IMR-90 (cell line): Measurements from ENCODE around the gene ADGRG6. TPM values are rescaled to one million over a fixed set of nuclear protein-coding genes. Genes with fewer than 3 reads are reported as not detected.

Experiments used
- ATAC-seq: fragments of 200-7000 bp; cut with Tn5 transposase; 2 replicates; pipeline ENCODE4 v1.9.1; 2020; ENCODE audit warnings: low read depth, mild to moderate bottlenecking, moderate library complexity
- BruUV-seq: library from RNA; stranded (reverse); fragments of 400-500 nt; replicated peaks from 2 replicates; lab custom pipeline; 2021; lab: Mats Ljungman, UMichigan
- CTCF ChIA-PET: fragments of 300-600 bp; formaldehyde crosslinking; extraction: SDS; loops from one replicate; lab custom pipeline; 2021; ENCODE audit warnings: antibody characterized with exemption; lab: Yijun Ruan, JAX
- POLR2A ChIA-PET: fragments of 300-600 bp; sonication (Branson Sonifier 250); formaldehyde crosslinking; loops from one replicate; lab custom pipeline; 2022; ENCODE audit warnings: antibody characterized with exemption; ENCODE audit not compliant: unreplicated experiment; lab: Charles Lee
- DNase-seq: peaks from one replicate; pipeline ENCODE4 v3.0.0; 2013
- H2AFZ ChIP-seq: replicated peaks from 2 replicates; pipeline ENCODE3; 2013; ENCODE audit warnings: low read length, mild to moderate bottlenecking; ENCODE audit not compliant: poor library complexity
- H2AK5ac ChIP-seq: 2 replicates; pipeline ENCODE4 v1.6.1; 2013; ENCODE audit warnings: low read depth, low read length, inconsistent platforms
- H2AK9ac ChIP-seq: replicated peaks from 2 replicates; pipeline ENCODE3; 2013; ENCODE audit warnings: mild to moderate bottlenecking, low read depth, low read length, moderate library complexity; ENCODE audit not compliant: poor library complexity
- H2BK120ac ChIP-seq: 2 replicates; pipeline ENCODE4 v1.6.1; 2013; ENCODE audit warnings: low read depth, low read length, inconsistent platforms
- H2BK15ac ChIP-seq: 3 replicates; pipeline ENCODE4 v1.6.1; 2013; ENCODE audit warnings: low read depth, low read length, inconsistent platforms
- H2BK20ac ChIP-seq: 2 replicates; pipeline ENCODE4 v1.6.1; 2013; ENCODE audit warnings: low read depth, mild to moderate bottlenecking, inconsistent platforms, low read length, moderate library complexity
- H2BK5ac ChIP-seq: 2 replicates; pipeline ENCODE4 v1.6.1; 2013; ENCODE audit warnings: mild to moderate bottlenecking, low read depth, low read length, inconsistent platforms; ENCODE audit not compliant: poor library complexity, severe bottlenecking
- H3K14ac ChIP-seq: replicated peaks from 2 replicates; pipeline ENCODE4 v1.6.1; 2013; ENCODE audit warnings: low read depth, low read length, inconsistent platforms
- H3K18ac ChIP-seq: 2 replicates; pipeline ENCODE4 v1.6.1; 2013; ENCODE audit warnings: low read depth, low read length, control low read depth
- H3K23ac ChIP-seq: 2 replicates; pipeline ENCODE4 v1.6.1; 2013; ENCODE audit warnings: low read depth, low read length, inconsistent platforms
- H3K27ac ChIP-seq: 2 replicates; pipeline ENCODE4 v1.5.1; 2013; ENCODE audit warnings: mild to moderate bottlenecking, control low read depth, low read length; ENCODE audit not compliant: insufficient read depth
- H3K27me3 ChIP-seq: 2 replicates; pipeline ENCODE4 v1.6.1; 2013; ENCODE audit warnings: low read length; ENCODE audit not compliant: control insufficient read depth, insufficient read depth
- H3K36me3 ChIP-seq: 2 replicates; pipeline ENCODE4 v1.6.1; 2013; ENCODE audit warnings: low read length, mixed read lengths; ENCODE audit not compliant: control insufficient read depth, insufficient read depth
- H3K4ac ChIP-seq: 2 replicates; pipeline ENCODE4 v1.6.1; 2013; ENCODE audit warnings: low read depth, low read length, inconsistent platforms
- H3K4me1 ChIP-seq: 2 replicates; pipeline ENCODE4 v1.6.1; 2013; ENCODE audit warnings: low read length, mixed read lengths; ENCODE audit not compliant: control insufficient read depth, insufficient read depth
- H3K4me2 ChIP-seq: 2 replicates; pipeline ENCODE4 v1.6.1; 2013; ENCODE audit warnings: low read depth, mild to moderate bottlenecking, control low read depth, low read length, moderate library complexity
- H3K4me3 ChIP-seq: 2 replicates; pipeline ENCODE4 v1.5.1; 2013; ENCODE audit warnings: low read depth, mild to moderate bottlenecking, control low read depth, low read length, moderate library complexity; ENCODE audit not compliant: insufficient read depth
- H3K56ac ChIP-seq: 2 replicates; pipeline ENCODE4 v1.6.1; 2013; ENCODE audit warnings: low read length, inconsistent platforms; ENCODE audit not compliant: insufficient read depth; ENCODE audit errors: extremely low read depth
- H3K79me1 ChIP-seq, 2 experiments: 2 replicates each; pipeline ENCODE4 v1.6.1; 2013; ENCODE audit warnings: low read length in 2 of 2, inconsistent platforms in 1 of 2, low read depth in 1 of 2
- H3K9ac ChIP-seq: 2 replicates; pipeline ENCODE4 v1.6.1; 2013; ENCODE audit warnings: low read depth, low read length, control low read depth
- H3K9me1 ChIP-seq: 2 replicates; pipeline ENCODE4 v1.6.1; 2013; ENCODE audit warnings: low read length, inconsistent platforms; ENCODE audit not compliant: insufficient read depth
- H3K9me3 ChIP-seq: 2 replicates; pipeline ENCODE4 v1.6.1; 2013; ENCODE audit warnings: low read length; ENCODE audit not compliant: control insufficient read depth, insufficient read depth
- H4K20me1 ChIP-seq: 2 replicates; pipeline ENCODE4 v1.6.1; 2013; ENCODE audit warnings: low read length, inconsistent platforms; ENCODE audit not compliant: insufficient read depth
- H4K5ac ChIP-seq: 2 replicates; pipeline ENCODE4 v1.6.1; 2013; ENCODE audit warnings: mild to moderate bottlenecking, low read depth, low read length, control low read depth
- H4K8ac ChIP-seq, 2 experiments: 2 replicates each; pipeline ENCODE4 v1.6.1; 2013; ENCODE audit warnings: low read depth in 2 of 2, low read length in 2 of 2, control low read depth in 1 of 2, inconsistent platforms in 1 of 2
- H4K91ac ChIP-seq: 2 replicates; pipeline ENCODE4 v1.6.1; 2013; ENCODE audit warnings: low read depth, low read length, inconsistent platforms; ENCODE audit not compliant: insufficient read depth
- BHLHE40 ChIP-seq: fragments of 150-350 bp; IDR thresholded peaks from 2 replicates; pipeline ENCODE4 v1.6.1; 2016; ENCODE audit warnings: mild to moderate bottlenecking, low read depth, low read length
- CEBPB ChIP-seq: IDR thresholded peaks from 2 replicates; pipeline ENCODE4 v1.6.1; 2012; ENCODE audit warnings: low read depth, low read length, improper control_type of control experiment
- CHD1 ChIP-seq: IDR thresholded peaks from 2 replicates; pipeline ENCODE4 v1.6.1; 2012; ENCODE audit warnings: low read depth, low read length, improper control_type of control experiment
- FOS ChIP-seq: fragments of 150-350 bp; IDR thresholded peaks from 2 replicates; pipeline ENCODE4 v1.6.1; 2016; ENCODE audit warnings: low read depth, low read length
- MAFK ChIP-seq: IDR thresholded peaks from 2 replicates; pipeline ENCODE4 v1.6.1; 2012; ENCODE audit warnings: low read depth, low read length, improper control_type of control experiment
- MAZ ChIP-seq: IDR thresholded peaks from 2 replicates; pipeline ENCODE4 v1.6.1; 2012; ENCODE audit warnings: low read depth, mild to moderate bottlenecking, low read length, improper control_type of control experiment, moderate library complexity, borderline replicate concordance
- MXI1 ChIP-seq: IDR thresholded peaks from 2 replicates; pipeline ENCODE4 v1.6.1; 2012; ENCODE audit warnings: low read depth, mild to moderate bottlenecking, low read length, moderate library complexity, borderline replicate concordance
- NFE2L2 ChIP-seq: fragments of 150-350 bp; IDR thresholded peaks from 2 replicates; pipeline ENCODE4 v1.6.1; 2016; ENCODE audit warnings: low read depth, mild to moderate bottlenecking, low read length
- POLR2A ChIP-seq: IDR thresholded peaks from 2 replicates; pipeline ENCODE4 v1.6.1; 2012; ENCODE audit warnings: mild to moderate bottlenecking, low read depth, low read length
- RAD21 ChIP-seq: IDR thresholded peaks from 2 replicates; pipeline ENCODE4 v1.6.1; 2012; ENCODE audit warnings: low read length, improper control_type of control experiment
- RCOR1 ChIP-seq: IDR thresholded peaks from 2 replicates; pipeline ENCODE4 v1.6.1; 2012; ENCODE audit warnings: mild to moderate bottlenecking, low read length, improper control_type of control experiment; ENCODE audit not compliant: insufficient replicate concordance
- RFX5 ChIP-seq: IDR thresholded peaks from 2 replicates; pipeline ENCODE4 v1.8.0; 2012; ENCODE audit warnings: low read depth, mild to moderate bottlenecking, low read length, moderate library complexity
- SMC3 ChIP-seq: fragments of 150-350 bp; IDR thresholded peaks from 2 replicates; pipeline ENCODE4 v1.6.1; 2016; ENCODE audit warnings: low read depth, mild to moderate bottlenecking, antibody characterized with exemption, low read length, moderate library complexity
- WGBS, 2 experiments: methylation state at CpG; one replicate each; pipeline versions ENCODE4 v1.1.5 to v1.1.7; 2013; ENCODE audit warnings: missing lambda C conversion rate in 2 of 2; ENCODE audit not compliant: insufficient read length in 1 of 2; ENCODE audit errors: extremely low coverage in 2 of 2; 5-methylcytosine and 5-hydroxymethylcytosine counted together
- dilution Hi-C: fragments of 300-500 bp; cut with HindIII; formaldehyde crosslinking; loops from one replicate; pipeline ENCODE4 v1.14.3; 2018; ENCODE audit warnings: low sequenced_read_pairs; ENCODE audit not compliant: unreplicated experiment
- in situ Hi-C: fragments of 300-500 bp; cut with MboI; formaldehyde crosslinking; loops from 3 replicates; pipeline ENCODE4 v1.14.3; 2019; ENCODE audit warnings: low sequenced_read_pairs, inconsistent platforms, mixed read lengths
- intact Hi-C: fragments of 100-400 bp; cut with micrococcal nuclease; formaldehyde crosslinking; loops from 2 replicates; pipeline ENCODE4 v1.10.0; 2022
- polyA plus RNA-seq, 3 experiments: library from polyadenylated mRNA; depleted of rRNA; stranded (reverse); fragments of >200 nt; gene quantifications; 2 replicates each; pipeline ENCODE4 v1.2.3, GENCODE V29; 2012; ENCODE audit warnings: low replicate concordance in 1 of 3
- total RNA-seq: library from RNA; depleted of rRNA; stranded (reverse); fragments of >200 nt; gene quantifications from 2 replicates; pipeline ENCODE4 v1.2.3, GENCODE V29; 2012
- TF ChIP-seq, protein P1 (sequence below): fragments of 150-350 bp; IDR thresholded peaks from 2 replicates; pipeline ENCODE4 v1.6.1; 2016; ENCODE audit warnings: low read depth, mild to moderate bottlenecking, low read length, moderate library complexity, borderline replicate concordance
- TF ChIP-seq, protein P2 (sequence below): conservative IDR thresholded peaks from 2 replicates; pipeline ENCODE4 v1.5.1; 2012; ENCODE audit warnings: mild to moderate bottlenecking, low read depth, low read length, improper control_type of control experiment
- TF ChIP-seq, protein P3 (sequence below): fragments of 150-350 bp; IDR thresholded peaks from 2 replicates; pipeline ENCODE4 v1.6.1; 2017; ENCODE audit warnings: mild to moderate bottlenecking, antibody characterized with exemption, low read length, low read depth

Gene ADGRG6
- total and polyA plus RNA-seq, 2 of the 4 experiments (the other 2 are of a cell fraction): 10.0 to 20.3 TPM

DNA sequence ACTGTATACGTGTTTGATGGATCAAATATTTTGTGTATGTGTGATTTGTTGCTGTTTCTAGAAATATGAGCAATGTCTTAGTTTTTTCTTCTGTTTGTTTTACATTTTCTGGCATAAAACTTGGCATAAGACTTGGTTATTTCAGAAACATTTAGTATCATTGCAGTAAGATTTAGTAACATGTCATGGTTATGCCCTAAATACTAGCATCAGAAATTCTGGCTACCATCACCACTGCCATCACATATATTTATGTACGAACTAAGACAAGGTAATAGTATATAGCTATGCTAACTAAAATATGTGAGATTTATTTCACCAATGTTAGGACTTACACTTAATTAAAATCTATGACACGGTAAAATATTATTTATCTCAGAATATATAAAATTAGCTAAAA, 10.3 kb upstream of the ADGRG6 start:
- no TSS peak for BruUV-seq
- Histone ChIP-seq H2BK20ac (no peak overlapping the region), H2BK120ac (no peak overlapping the region), H3K14ac (no peak overlapping the region), H2BK15ac (no peak overlapping the region), H3K79me1 (no peaks in the 10 kb centered on the region), H4K5ac (no peak overlapping the region), H3K9me3 (no peaks in the 10 kb centered on the region), H3K27me3 (no peaks in the 10 kb centered on the region), H4K20me1 (no peaks in the 10 kb centered on the region), H2AK9ac (no peak overlapping the region), H4K91ac (no peak overlapping the region), H2AFZ (no peak overlapping the region), H3K4me1 (no peaks in the 10 kb centered on the region), H3K9ac (no peak overlapping the region), H3K4me2 (no peak overlapping the region), H3K36me3 (no peaks in the 10 kb centered on the region), H3K23ac (no peak overlapping the region), H3K4ac (no peak overlapping the region), H3K4me3 (no peak overlapping the region), H3K9me1 (no peaks in the 10 kb centered on the region), H4K8ac (no peak overlapping the region), H2BK5ac (no peak overlapping the region), H3K18ac (no peak overlapping the region), H3K56ac (no peak overlapping the region), H2AK5ac (no peak overlapping the region), H3K27ac (no peak overlapping the region)
- no CpG with 5 or more reads among the region's 3 CpGs for WGBS, 2 experiments
- POLR2A ChIA-PET: no interaction called here
- in situ Hi-C loops: no loop called here
- DNase-seq (no peak), ATAC-seq (no peak)
- dilution Hi-C loops: no loop called here
- CTCF ChIA-PET: no interaction called here
- intact Hi-C loops: no loop called here
- TF ChIP-seq MXI1 (no peak), MAFK (no peak), FOS (no peak), MAZ (no peak), SMC3 (no peak), BHLHE40 (no peak), NFE2L2 (no peak), CHD1 (no peak), RAD21 (no peak), POLR2A (no peak), CEBPB (no peak), RFX5 (no peak), RCOR1 (no peak)
- TF ChIP-seq, protein P1, sequence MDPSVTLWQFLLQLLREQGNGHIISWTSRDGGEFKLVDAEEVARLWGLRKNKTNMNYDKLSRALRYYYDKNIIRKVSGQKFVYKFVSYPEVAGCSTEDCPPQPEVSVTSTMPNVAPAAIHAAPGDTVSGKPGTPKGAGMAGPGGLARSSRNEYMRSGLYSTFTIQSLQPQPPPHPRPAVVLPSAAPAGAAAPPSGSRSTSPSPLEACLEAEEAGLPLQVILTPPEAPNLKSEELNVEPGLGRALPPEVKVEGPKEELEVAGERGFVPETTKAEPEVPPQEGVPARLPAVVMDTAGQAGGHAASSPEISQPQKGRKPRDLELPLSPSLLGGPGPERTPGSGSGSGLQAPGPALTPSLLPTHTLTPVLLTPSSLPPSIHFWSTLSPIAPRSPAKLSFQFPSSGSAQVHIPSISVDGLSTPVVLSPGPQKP: no peak
- TF ChIP-seq, protein P2, sequence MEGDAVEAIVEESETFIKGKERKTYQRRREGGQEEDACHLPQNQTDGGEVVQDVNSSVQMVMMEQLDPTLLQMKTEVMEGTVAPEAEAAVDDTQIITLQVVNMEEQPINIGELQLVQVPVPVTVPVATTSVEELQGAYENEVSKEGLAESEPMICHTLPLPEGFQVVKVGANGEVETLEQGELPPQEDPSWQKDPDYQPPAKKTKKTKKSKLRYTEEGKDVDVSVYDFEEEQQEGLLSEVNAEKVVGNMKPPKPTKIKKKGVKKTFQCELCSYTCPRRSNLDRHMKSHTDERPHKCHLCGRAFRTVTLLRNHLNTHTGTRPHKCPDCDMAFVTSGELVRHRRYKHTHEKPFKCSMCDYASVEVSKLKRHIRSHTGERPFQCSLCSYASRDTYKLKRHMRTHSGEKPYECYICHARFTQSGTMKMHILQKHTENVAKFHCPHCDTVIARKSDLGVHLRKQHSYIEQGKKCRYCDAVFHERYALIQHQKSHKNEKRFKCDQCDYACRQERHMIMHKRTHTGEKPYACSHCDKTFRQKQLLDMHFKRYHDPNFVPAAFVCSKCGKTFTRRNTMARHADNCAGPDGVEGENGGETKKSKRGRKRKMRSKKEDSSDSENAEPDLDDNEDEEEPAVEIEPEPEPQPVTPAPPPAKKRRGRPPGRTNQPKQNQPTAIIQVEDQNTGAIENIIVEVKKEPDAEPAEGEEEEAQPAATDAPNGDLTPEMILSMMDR: no peak
- TF ChIP-seq, protein P3, sequence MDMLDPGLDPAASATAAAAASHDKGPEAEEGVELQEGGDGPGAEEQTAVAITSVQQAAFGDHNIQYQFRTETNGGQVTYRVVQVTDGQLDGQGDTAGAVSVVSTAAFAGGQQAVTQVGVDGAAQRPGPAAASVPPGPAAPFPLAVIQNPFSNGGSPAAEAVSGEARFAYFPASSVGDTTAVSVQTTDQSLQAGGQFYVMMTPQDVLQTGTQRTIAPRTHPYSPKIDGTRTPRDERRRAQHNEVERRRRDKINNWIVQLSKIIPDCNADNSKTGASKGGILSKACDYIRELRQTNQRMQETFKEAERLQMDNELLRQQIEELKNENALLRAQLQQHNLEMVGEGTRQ: no peak
